Natural killer cell treated with Interleukin-12 subunit alpha and Interleukin-12 subunit beta and Interleukin-15 and Interleukin-18, amount 100 ng/mL, for 72 hours (primary cell): ENCODE results near the gene SLC26A11. TPM values are rescaled to one million over a fixed set of nuclear protein-coding genes. Genes with fewer than 3 reads are reported as not detected.
"Not testable (repeated sequence)": the region's sequence is repeated elsewhere in the genome, so short reads cannot be mapped to it uniquely, and the experiment has no call there.

ENCODE experiments used
- ATAC-seq, 2 donors: fragments of 150-1000 bp; cut with Tn5 transposase in 1 of 2; sonication (Bioruptor Pico), chemical (Tn5 transposase) in 1 of 2; 2 replicates each; pipeline ENCODE4 v1.10.0; 2021
- DNase-seq: peaks from one replicate; pipeline ENCODE4 v3.0.0; 2022; ENCODE audit warnings: low spot score
- H3K27ac Mint-ChIP-seq, 2 donors: 1 replicate in 1 of 2; 2 replicates in 1 of 2; pipeline ENCODE4 v1.8.0; 2022; ENCODE audit warnings: mixed read lengths in 2 of 2, mild to moderate bottlenecking in 1 of 2, moderate library complexity in 1 of 2
- H3K27me3 Mint-ChIP-seq, 2 donors: 1 replicate in 1 of 2; 2 replicates in 1 of 2; pipeline ENCODE4 v1.8.0; 2022; ENCODE audit warnings: mixed read lengths in 2 of 2
- H3K36me3 Mint-ChIP-seq: one replicate; pipeline ENCODE4 v1.8.0; 2022; ENCODE audit warnings: mixed read lengths
- H3K4me1 Mint-ChIP-seq, 2 donors: 1 replicate in 1 of 2; 2 replicates in 1 of 2; pipeline ENCODE4 v1.8.0; 2022; ENCODE audit warnings: low read depth in 2 of 2, mixed read lengths in 2 of 2, mild to moderate bottlenecking in 1 of 2
- H3K4me3 Mint-ChIP-seq: one replicate; pipeline ENCODE4 v1.8.0; 2022; ENCODE audit warnings: mixed read lengths
- H3K9me3 Mint-ChIP-seq: 2 replicates; pipeline ENCODE4 v1.8.0; 2022; ENCODE audit warnings: mixed read lengths
- total RNA-seq, 2 donors: library from RNA; stranded (reverse); gene quantifications; one replicate each; pipeline ENCODE4 v1.2.3, GENCODE V29; 2022

The SLC26A11 gene
- total RNA-seq, 2 donors from 2014 or later = 5.5 to 19.3 TPM

DNA sequence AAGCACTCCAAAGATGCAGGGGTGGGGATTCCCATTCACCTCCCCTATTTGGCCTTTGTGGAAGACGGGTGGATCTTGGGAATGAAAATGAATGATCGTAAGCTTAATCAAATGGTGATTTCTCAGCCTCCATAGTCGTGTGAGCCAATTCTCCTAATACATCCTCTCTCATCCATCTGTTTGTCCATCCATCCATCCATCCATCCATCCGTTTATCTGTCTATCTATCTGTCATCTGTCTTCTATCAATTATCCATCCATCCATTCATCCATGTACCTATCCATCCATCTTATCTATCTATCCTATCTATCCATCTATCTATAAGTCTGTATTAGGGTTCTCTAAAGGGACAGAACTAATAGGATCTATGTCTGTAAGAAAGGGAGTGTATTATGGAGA lies 48.2 kb downstream of the SLC26A11 start:
- ATAC-seq (no peak), DNase-seq (no peak)
- Mint-ChIP-seq H3K4me3 (no peak overlapping the region), H3K36me3 (peaks cover 29% of the 10 kb centered on the region), H3K27me3 (no peaks in the 10 kb centered on the region), H3K27ac (no peak overlapping the region), H3K9me3 (no peaks in the 10 kb centered on the region), H3K4me1 (peaks cover 17 to 24% of the 10 kb centered on the region in 2 donors)

DNA sequence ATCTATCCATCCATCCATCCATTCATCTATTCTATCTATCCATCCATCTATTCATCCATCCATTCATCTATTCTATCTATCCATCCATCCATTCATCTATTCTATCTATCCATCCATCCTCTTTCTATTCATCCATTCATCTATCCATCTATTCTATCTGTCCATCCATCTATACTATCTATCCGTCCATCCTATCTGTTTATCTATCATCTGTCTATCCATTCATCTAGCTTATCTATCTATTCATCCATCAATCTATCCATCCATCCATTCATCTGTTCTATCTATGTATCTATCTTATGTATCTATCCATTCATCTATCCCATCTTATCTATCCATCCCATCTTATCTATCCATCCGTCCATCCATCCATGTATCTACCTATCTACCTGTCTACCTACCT lies 49.2 kb downstream of the SLC26A11 start:
- Mint-ChIP-seq H3K9me3 (no peaks in the 10 kb centered on the region), H3K4me1 (peaks cover 23 to 30% of the 10 kb centered on the region in 2 donors), H3K27me3 (no peaks in the 10 kb centered on the region)

DNA sequence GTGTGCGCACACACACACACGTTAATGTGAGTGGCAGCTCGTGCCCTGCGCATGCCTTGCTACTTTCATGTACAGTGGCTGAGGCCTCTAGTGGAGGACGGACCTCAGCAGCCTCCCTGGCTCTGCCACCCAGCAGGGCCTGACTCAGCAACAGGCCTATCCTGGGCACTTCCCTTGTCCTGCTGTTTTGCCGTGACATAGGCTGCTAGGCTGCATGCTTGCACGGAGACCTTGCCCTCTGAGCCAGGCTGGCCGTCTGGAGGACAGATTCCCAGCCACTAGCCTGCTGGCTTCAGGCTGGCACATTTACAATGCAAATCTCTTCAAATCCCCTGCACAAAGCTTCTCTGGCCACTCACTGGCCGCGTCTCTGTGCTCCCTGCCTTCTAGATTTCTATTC lies 49.9 kb downstream of the SLC26A11 start:
- H3K27me3 Mint-ChIP-seq = no peaks in the 10 kb centered on the region
- no peak overlapping the region for H3K27ac Mint-ChIP-seq
- peaks cover 26% of the 10 kb centered on the region for H3K36me3 Mint-ChIP-seq
- ATAC-seq (no peak), DNase-seq (no peak)
- H3K9me3 Mint-ChIP-seq = no peaks in the 10 kb centered on the region
- H3K4me3 Mint-ChIP-seq = no peak overlapping the region
- H3K4me1 Mint-ChIP-seq = peaks cover 28 to 34% of the 10 kb centered on the region in 2 donors

More for the DNA sequence above, 49.2 kb downstream of the SLC26A11 start:
- no peak overlapping the region for H3K4me3 Mint-ChIP-seq
- H3K36me3 Mint-ChIP-seq = peaks cover 32% of the 10 kb centered on the region
- DNase-seq (no peak), ATAC-seq (no peak)
- no peak overlapping the region for H3K27ac Mint-ChIP-seq

DNA sequence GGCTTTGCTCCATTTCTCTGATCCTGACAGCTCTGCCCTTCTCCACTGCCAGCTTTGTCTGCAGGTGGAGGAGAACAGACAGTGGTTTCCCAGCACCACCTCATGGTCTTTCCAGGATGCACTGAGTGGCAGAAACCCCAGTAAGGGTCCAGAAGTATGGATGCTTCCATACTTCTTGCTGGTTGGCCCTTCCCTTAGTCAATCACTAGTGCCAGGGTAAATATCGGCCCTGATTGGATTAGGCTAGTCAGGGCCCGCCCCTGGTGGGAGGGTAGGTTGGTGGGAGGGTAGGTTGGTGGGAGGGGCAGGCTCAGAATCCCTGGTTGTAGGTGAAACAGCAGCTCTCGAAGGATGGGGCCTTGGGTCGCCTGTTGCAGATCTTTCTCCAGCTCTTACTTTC lies 50.6 kb downstream of the SLC26A11 start:
- no peak overlapping the region for H3K27ac Mint-ChIP-seq
- peak overlapping the region; percentile 69 for H3K4me3 Mint-ChIP-seq
- peaks cover 22% of the 10 kb centered on the region for H3K36me3 Mint-ChIP-seq
- peaks cover 26 to 34% of the 10 kb centered on the region in 2 donors for H3K4me1 Mint-ChIP-seq
- no peak for DNase-seq
- no peaks in the 10 kb centered on the region for H3K27me3 Mint-ChIP-seq
- no peaks in the 10 kb centered on the region for H3K9me3 Mint-ChIP-seq
- ATAC-seq = peak; percentile 79

DNA sequence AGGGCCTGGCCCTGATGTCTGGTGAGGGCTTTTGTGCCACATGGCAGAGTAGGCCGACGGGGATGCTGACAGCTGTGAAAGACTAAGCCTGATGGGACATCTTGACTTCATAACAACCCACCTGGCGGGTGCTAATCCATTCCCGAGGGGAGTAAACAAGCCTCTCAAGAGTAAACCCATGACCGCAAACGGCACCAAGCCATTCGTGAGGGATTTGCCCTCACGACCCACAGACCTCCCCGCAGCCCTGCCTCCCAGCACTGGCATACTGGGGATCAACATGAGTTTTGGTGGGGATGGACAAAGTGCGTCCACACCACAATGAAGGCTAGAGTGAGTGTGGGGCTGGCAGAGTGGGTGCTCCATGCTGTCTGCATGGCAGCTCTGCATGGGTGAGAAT lies 52.1 kb downstream of the SLC26A11 start:
- Mint-ChIP-seq H3K4me1 (peaks cover 28 to 38% of the 10 kb centered on the region in 2 donors), H3K36me3 (peaks cover 24% of the 10 kb centered on the region), H3K9me3 (no peaks in the 10 kb centered on the region), H3K27me3 (no peaks in the 10 kb centered on the region), H3K27ac (peak overlapping the region; percentile 89 to 95), H3K4me3 (peak overlapping the region; percentile 79)
- DNase-seq = no peak
- no peak for ATAC-seq

DNA sequence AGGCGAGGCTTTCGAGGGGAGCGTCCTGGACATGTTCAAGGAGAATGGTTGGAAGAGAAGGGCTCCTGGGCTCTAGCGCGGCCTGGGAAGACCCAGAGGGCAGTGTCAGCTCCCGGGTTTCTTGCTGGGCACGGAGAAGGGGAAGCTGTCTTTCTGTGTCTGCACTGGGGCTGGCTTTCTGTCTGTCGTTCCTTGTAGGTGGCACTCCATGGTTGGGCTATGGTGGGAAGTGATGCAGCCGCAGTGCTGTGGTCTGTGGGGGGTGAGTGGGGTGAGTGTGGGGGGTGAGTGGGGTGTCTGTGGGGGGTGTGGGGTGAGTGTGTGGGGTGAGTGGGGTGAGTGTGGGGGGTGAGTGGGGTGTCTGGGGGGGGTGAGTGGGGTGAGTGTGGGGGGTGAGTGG lies 54.1 kb downstream of the SLC26A11 start:
- H3K36me3 Mint-ChIP-seq = peaks cover 21% of the 10 kb centered on the region
- no peaks in the 10 kb centered on the region for H3K27me3 Mint-ChIP-seq
- peak overlapping the region; percentile 79 for H3K4me3 Mint-ChIP-seq
- H3K27ac Mint-ChIP-seq = peak overlapping the region; percentile 89 to 95
- no peak for DNase-seq
- no peaks in the 10 kb centered on the region for H3K9me3 Mint-ChIP-seq
- ATAC-seq = no peak
- peaks cover 34 to 45% of the 10 kb centered on the region in 2 donors for H3K4me1 Mint-ChIP-seq

- no peak for ATAC-seq
- Mint-ChIP-seq H3K27ac (peak overlapping the region; percentile 57 to 95), H3K27me3 (no peaks in the 10 kb centered on the region), H3K4me3 (peak overlapping the region; percentile 22), H3K4me1 (peaks cover 36 to 50% of the 10 kb centered on the region in 2 donors), H3K36me3 (peaks cover 24% of the 10 kb centered on the region), H3K9me3 (no peaks in the 10 kb centered on the region)
- no peak for DNase-seq
These were observed 54.7 kb downstream of the SLC26A11 start for GRCh38 chr17:80274871-80275449.

- H3K9me3 Mint-ChIP-seq, ATAC-seq, H3K4me3 Mint-ChIP-seq, DNase-seq, H3K27me3 Mint-ChIP-seq: not testable (repeated sequence)
- H3K36me3 Mint-ChIP-seq = peaks cover 33% of the 10 kb centered on the region
- peak overlapping the region; percentile 56 to 95 for H3K27ac Mint-ChIP-seq
- peaks cover 38 to 56% of the 10 kb centered on the region in 2 donors for H3K4me1 Mint-ChIP-seq
These were observed 55.6 kb downstream of the SLC26A11 start for GRCh38 chr17:80275857-80276256.

DNA sequence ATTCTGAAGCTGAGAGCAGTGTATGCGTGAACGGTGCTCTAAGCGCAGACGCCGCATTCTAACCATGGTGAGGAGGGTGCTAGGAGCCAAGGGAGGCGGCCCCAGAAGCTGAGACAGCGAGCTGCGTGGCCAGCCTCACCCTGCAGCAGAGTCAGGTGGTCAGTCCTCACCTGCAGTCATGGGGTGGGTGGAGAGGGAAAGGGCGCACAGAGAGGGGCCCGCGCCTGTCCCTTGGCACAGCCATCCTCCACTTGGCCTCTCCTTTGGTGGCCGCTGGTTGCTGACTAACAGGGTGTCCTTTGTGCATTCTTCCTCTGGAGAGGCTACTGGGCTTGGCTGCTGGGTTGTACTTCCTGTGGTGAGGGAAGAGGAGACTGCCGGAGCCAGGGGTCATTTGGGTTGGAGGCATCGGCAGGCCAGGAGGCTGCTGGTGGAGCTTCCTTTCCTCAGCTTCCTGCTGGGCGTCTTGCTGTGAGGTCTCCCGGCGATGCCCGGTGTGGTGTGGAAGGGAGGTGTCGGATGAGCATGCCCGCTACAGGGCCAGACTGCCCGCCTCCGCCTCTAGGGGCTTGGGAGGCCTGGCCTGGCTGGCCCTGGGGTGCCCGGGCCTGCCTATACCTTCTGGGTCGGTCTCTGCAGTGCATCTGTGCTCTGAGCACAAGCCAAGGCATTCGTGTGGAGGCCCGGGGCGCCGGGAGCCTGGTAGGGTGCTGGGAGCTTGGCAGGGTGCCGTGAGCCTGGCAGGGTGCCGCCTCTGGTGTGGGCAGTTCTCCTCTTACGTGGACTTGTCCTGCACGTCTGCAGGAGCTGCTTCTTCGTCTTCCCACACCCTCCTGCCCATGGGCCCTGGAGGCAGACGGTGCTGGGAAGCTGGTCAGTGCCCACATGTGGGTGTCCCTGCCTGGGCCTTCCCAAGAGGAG lies 57.8 kb downstream of the SLC26A11 start:
- H3K9me3 Mint-ChIP-seq = no peaks in the 10 kb centered on the region
- peaks cover 38 to 57% of the 10 kb centered on the region in 2 donors for H3K4me1 Mint-ChIP-seq
- H3K27me3 Mint-ChIP-seq = no peaks in the 10 kb centered on the region
- peak overlapping the region; percentile 56 to 82 for H3K27ac Mint-ChIP-seq
- no peak overlapping the region for H3K4me3 Mint-ChIP-seq
- DNase-seq = no peak
- ATAC-seq = peak; percentile 4 to 14
- H3K36me3 Mint-ChIP-seq = peaks cover 28% of the 10 kb centered on the region

- DNase-seq = peak; percentile 35
- Mint-ChIP-seq H3K27me3 (no peaks in the 10 kb centered on the region), H3K27ac (peak overlapping the region; percentile 56 to 82), H3K9me3 (no peaks in the 10 kb centered on the region), H3K4me3 (no peak overlapping the region), H3K36me3 (peaks cover 22% of the 10 kb centered on the region), H3K4me1 (peaks cover 33 to 51% of the 10 kb centered on the region in 2 donors)
- ATAC-seq = no peak
These were observed 59.7 kb downstream of the SLC26A11 start for GRCh38 chr17:80279895-80280294.

DNA sequence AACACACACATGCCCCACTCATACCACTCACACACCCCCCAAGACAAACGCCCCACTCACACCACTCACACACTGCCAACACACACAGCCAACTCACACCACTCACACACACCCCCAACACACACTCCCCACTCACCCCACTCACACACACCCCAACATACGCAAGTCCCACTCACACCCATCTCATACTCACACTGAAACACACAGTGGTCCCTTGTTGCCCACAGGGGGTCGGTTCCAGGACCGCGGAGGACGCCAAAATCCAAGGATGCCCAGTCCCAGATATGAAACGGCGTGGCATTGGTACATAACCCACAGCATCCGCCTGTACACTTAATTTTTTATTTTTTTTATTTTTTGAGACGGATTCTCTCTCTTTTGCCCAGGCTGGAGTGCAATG lies 61.3 kb downstream of the SLC26A11 start:
- peaks cover 25 to 45% of the 10 kb centered on the region in 2 donors for H3K4me1 Mint-ChIP-seq
- peaks cover 14% of the 10 kb centered on the region for H3K36me3 Mint-ChIP-seq
- H3K9me3 Mint-ChIP-seq = no peaks in the 10 kb centered on the region
- DNase-seq (peak; percentile 56), ATAC-seq (no peak)
- H3K27me3 Mint-ChIP-seq = no peaks in the 10 kb centered on the region
- no peak overlapping the region for H3K4me3 Mint-ChIP-seq
- peak overlapping the region in 1 of 2 donors; percentile 82 for H3K27ac Mint-ChIP-seq

DNA sequence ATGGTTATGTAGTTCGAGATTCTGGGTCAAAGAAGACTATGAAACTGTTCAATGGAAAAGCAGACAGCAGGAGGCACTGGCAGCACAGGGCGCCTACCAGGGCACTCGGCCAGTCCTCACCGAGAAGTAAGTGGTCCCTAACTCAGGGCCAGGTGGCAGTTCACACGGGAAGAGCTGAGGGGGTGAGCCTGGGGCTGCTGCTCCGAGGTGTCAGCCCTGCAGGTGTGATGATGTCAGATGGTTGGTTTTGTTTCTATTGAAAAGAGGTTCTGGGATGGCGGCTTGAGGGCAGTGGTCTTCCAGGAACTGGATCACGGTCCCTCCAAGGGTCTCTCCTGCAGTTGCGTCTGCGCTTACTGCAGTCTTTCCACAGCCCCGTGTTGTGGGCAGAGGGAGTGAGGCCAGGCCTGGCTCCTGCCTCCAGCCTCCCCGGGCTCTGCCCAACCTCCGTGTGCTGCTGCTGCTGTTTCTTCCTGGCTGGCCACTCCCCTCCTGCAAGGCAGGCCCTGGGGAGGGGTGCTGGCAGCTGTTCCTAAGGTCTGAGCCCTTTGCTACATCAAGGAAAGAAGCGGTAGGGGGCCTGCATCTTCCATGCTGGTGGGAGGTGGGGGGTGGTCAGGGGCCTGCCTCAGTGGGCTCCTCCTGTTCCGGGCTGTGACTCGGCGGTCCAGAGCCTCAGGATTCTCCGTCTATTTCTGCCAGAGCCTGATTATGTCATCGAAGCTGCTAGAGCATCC lies 63.1 kb downstream of the SLC26A11 start:
- Mint-ChIP-seq H3K4me3 (no peak overlapping the region), H3K27me3 (no peaks in the 10 kb centered on the region), H3K27ac (peak overlapping the region; percentile 26 to 84), H3K4me1 (peaks cover 23 to 46% of the 10 kb centered on the region in 2 donors), H3K9me3 (no peaks in the 10 kb centered on the region), H3K36me3 (peaks cover 18% of the 10 kb centered on the region)
- DNase-seq (no peak), ATAC-seq (no peak)

- H3K27ac Mint-ChIP-seq = peak overlapping the region; percentile 52 to 84
These were observed 64.4 kb downstream of the SLC26A11 start for GRCh38 chr17:80284631-80285030.

More at GRCh38 chr17:80284631-80285030, 64.4 kb downstream of the SLC26A11 start:
- H3K27me3 Mint-ChIP-seq = no peaks in the 10 kb centered on the region
- DNase-seq = no peak
- peaks cover 23 to 42% of the 10 kb centered on the region in 2 donors for H3K4me1 Mint-ChIP-seq
- peaks cover 23% of the 10 kb centered on the region for H3K36me3 Mint-ChIP-seq
- no peaks in the 10 kb centered on the region for H3K9me3 Mint-ChIP-seq
- peak overlapping the region; percentile 16 for H3K4me3 Mint-ChIP-seq
- peak; percentile 46 to 72 for ATAC-seq
